Activated CD8-positive, alpha-beta memory T cell treated with anti-CD3 and anti-CD28 coated beads for 1 hour (primary cell): ENCODE results near the gene HES2.
"Not testable (repeated sequence)": the region's sequence is repeated elsewhere in the genome, so short reads cannot be mapped to it uniquely, and the experiment has no call there.

ENCODE experiments used
- DNase-seq, 2 donors: peaks; one replicate each; pipeline ENCODE4 v3.0.0-alpha.2; 2020; ENCODE audit warnings: low read depth in 1 of 2; ENCODE audit errors: extremely low read depth in 1 of 2

HES2 gene

DNA sequence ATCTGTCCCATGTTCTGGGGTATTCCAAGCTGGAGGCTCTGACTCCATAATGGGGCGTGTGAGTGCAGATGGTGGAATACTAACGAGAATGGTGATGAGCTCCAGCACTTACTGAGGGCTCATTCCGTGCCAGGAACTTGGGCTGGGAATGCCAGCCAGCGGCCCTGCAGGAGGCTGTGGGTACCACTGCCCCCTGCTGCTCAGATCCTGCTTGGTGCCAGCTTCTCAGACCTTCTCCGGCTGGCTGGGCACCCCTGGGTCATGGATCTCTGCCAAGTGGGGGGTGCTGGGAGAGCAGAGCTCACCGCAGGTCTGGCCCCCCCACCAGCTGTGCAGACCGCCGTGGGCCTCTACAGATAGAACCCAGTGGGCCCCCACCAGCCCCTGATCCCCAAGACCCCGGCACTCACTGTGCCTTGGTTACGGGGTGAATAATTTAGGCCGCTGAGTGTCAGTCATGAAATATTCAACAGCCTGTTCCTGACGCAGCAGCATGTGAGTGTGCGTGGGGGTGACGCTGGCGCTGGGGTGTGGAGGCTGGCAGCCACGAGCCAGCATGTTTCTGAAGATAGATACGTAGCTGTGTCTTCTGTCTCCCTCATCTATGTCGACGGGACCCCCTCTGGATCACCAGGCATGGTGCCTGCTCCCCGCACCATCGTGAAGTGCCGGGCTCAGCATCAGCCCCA, 17.4 kb upstream of the HES2 start:
- DNase-seq, result not testable (repeated sequence)

GRCh38 chr1:6436277-6436676, 16.6 kb upstream of the HES2 start:
- not testable (repeated sequence) for DNase-seq

DNA sequence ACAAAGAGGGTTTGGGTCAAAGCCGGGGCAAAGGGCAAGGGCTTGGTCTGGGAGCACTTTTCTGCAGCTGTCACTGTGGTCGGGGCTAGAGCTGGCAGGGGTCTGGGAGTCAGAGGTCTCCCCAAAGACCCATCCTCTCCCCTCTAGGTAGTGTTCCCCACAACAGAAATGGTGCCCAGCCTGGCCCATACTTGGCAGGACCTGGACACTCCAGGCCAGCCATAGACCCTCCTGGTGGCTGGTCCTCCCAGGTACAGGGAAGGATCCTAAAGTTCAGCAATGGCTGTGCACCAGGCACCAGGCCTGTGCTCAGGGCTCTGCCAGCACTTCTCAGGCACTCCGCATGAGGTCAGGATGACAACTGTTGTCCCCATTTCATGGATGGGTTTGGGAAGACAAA, 15.8 kb upstream of the HES2 start:
- no peak for DNase-seq

GRCh38 chr1:6435129-6435528, 15.4 kb upstream of the HES2 start:
- no peak for DNase-seq

GRCh38 chr1:6434186-6434585, 14.5 kb upstream of the HES2 start:
- DNase-seq, result no peak

DNA sequence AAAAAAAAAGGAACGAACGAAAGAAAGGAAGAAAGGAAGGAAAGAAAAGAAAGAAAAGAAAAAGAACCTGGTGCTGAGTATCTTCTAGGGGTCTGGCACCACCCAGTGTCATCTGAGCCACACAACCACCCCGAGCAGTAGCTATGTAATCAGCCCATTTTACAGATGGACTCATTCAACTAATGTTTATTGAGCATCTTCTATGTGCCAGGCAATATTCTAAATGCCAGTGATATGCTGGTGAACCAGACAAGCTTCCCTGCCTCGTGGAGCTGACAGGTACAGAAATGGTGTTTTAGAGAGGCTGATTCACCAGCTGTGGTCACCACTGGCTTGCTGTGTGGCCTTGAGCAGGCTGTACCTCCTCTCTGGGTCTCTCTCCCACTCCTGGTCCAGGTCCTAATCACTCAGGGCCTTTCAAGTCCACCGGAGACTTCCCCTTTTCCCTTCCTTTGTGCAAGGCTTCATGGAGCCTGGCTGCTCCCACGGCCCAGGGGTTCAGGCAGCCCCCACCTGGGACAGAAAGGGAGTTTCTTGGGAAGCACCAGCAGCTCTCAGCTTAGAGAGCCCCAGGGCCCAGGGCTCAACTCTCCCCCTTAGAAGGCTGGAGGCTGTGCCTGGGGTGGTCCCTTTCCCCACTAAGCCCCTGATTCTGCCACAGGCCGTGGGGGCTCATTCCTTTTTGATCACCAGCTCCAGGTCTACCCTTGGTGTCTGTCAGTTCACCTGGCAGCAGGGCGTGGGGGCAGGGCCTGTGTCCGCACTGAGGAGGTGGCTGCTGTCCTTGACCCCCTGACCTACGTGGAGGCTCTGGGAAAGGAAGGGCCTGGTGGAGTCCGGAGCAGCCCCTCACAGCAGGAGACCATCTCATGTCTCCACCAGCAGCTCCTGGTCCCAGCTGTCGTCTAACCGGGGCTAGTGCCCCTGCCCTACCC, 12.2 kb upstream of the HES2 start:
- DNase-seq, result not testable (repeated sequence)

DNA sequence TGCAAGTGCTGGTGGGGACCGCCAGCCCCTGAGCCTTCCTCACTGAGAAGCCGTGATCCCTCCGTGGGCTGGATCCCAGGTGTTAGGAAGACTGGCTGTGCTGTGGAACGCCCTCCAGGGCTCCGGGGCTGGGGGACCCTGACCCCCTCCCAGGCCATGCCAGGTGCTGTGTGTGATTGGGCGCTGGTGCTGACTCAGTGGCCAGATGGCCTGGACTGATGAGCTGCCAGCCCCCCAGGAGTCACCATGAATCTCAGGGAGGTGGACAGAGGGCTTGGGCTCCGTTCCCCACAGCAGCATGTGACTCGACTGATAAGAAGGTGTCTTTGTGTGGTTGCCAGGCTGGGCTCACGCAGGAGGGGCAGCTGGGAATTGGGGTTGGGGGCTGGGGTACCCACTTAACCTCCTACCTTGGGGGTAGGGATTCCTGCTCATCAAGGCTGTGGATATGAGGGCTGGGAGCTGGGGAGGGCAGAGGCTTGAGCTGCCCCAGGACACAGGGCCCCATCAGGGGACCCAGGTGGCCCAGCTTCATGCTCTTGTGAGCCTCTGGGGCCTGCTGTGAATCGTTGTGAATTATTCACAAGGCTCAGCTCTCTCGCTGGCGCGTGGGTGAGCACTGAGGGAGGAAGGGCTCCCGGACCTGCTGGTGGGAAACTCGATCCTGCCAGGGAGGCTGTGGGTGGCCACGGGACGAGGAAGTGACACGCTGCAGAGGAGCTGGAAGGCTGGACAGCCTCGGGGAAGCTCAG, 10.1 kb upstream of the HES2 start:
- not testable (repeated sequence) for DNase-seq

DNA sequence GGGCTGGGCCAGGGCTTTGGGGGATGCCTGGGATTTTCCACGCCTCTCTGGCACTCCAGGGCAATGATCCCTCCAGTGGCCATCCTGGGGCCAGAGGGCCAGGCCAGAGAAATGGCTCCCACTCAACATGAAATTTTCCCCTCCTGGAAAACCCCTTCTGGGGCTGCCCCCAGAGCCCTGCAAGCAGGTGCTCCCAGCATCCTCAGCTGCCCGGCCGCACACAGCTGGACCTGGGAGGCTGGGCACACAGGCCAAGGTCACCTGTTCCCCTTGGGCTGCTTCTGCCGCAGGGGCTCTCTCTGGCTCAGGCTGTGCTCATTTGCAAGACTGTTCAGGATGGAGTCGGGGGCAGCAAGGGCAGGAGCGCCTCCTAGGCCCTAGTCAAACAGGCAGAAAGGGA, 8.7 kb upstream of the HES2 start:
- DNase-seq, result not testable (repeated sequence)

- no peak for DNase-seq
These were observed 8.0 kb upstream of the HES2 start for GRCh38 chr1:6427441-6428390.

DNA sequence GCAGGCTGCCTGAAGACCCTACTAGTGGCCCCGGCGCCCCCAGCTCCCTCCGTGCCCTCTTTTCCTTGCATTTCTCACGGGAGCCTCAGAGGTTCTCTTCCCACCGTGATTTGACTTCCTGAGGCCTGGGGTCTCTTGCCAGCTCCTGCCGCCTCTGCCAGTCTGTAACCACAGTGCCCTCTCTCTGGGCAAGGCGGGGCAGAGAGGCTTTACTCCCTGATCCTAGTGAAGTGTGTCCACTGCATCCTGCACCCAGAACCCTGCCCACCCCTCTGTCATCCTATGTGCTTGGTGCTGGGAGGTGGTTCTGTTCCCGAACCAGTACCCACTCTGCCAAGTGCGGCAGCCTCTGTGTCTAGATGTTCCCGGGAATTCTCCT, 7.2 kb upstream of the HES2 start:
- no peak for DNase-seq

- DNase-seq, result no peak
These were observed 6.7 kb upstream of the HES2 start for GRCh38 chr1:6426277-6426971.

GRCh38 chr1:6425658-6426057, 5.9 kb upstream of the HES2 start:
- DNase-seq, result no peak

GRCh38 chr1:6424619-6425593, 5.2 kb upstream of the HES2 start, which contains the start of gene ESPN:
Gene ESPN (plus strand): TSS chr1:6424776. CDS start chr1:6424956, 180 bp downstream.
- no peak for DNase-seq

- DNase-seq, result no peak
These were observed 4.4 kb upstream of the HES2 start for GRCh38 chr1:6424000-6424565.

DNA sequence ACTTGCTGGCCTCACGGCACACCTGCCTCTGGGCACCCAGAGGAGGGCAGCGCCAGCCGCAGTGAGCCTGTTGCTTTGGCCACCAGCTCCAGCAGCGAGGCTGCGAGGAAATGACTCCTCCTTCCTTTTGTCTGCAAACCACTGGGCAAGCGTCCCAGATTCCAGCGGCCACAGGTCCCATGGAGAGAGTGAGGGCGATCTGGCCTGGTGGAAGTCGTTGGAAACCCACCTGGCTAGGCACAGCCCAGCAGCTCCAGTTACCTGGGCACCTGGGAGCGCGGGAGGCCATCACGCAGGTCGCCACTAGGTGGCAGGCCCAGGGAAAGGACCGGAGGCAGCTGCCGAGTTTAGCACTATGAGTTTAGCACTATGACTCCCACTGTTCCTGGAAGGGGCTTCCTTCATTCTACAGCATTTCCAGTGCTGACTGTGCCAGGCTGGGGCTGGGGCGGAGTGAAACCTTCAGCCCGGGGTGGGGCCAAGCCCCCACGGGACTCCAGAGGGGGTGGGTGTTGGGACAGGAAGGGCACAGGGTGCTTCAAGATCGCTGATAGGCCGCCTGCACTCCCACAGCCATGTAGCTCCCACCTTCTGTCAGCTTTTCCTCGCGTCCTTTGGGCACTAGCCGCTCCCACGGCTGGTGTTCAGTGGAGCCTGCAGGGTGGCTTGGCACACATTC, 3.7 kb upstream of the HES2 start:
- peak; percentile 31 to 59 for DNase-seq

DNA sequence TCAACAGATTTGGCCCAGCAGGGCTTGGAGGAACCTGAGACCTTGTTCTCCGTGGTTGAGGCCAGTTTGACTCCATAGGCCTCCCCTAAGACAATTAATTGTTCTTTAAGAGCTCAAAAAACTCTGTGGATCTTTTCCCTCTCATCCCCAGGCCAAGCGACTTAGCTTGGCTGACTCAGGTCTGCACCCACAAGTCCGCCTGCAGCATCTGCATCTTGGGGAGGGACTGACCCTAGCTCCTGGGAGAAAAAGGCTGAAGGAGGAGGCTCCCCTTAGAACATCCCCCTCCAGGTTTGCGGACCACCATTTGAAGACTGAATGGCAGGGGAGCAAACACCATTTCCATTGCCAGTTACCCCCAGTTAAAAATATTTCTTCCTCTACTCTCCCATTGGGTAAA, 1.5 kb upstream of the HES2 start:
- DNase-seq, result no peak

DNA sequence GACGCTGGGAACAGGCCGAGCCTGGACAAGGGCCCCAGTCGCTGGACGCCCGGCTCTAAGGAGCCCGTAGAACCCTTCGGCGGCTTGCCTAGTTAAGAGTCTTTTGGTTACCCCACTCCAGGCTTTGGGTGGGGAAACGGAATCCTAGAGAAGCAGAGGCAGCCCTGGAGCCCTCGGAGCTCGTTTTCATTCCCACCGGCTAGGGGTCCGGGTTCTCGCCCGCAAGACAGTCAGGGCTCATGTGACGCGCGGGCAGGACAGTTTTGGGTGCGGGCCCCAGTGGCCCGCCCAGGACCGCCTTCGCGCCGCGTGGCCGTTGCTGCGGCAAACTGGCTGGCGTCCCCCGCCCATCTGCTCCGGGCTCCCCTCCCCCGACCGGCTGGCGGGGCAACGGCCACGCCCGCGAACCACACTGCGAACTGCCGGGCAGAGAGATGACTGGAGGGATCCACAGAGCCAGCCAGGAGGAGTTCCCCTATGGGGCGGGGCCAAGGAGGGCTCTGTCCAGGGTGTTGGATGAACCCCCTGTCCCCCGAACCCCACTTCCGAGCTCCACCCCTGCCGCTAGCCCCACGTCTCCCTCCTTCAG, 829 bp upstream of the HES2 start:
- DNase-seq, result no peak
